ENCODE data around the gene SNTB2. TPM values are rescaled to one million over a fixed set of nuclear protein-coding genes. Genes with fewer than 3 reads are reported as not detected.

SNTB2 gene
- total and polyA plus RNA-seq, 2 of the 13 experiments (the other 11 are each of a cell fraction or from before 2014, with no cell fraction given) = 11.5 to 19.2 TPM

GRCh38 chr16:69326172-69326873, 139.4 kb downstream of the SNTB2 start (continued):
- TF ChIP-seq NFAT5 (CRISPR knock-in tag; IDR thresholded peaks at IDR 0.05) = no peak
- TF ChIP-seq POLR2A (IDR thresholded peaks at IDR 0.05; ENCODE audit: insufficient read depth in 1 of 2, low read depth in 2 of 2, low read length in 2 of 2) = peak; percentile 11 to 36; a peak in 3 of 4 replicates
- TF ChIP-seq, protein P1, sequence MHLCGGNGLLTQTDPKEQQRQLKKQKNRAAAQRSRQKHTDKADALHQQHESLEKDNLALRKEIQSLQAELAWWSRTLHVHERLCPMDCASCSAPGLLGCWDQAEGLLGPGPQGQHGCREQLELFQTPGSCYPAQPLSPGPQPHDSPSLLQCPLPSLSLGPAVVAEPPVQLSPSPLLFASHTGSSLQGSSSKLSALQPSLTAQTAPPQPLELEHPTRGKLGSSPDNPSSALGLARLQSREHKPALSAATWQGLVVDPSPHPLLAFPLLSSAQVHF (CRISPR knock-in tag; IDR thresholded peaks at IDR 0.05) = no peak
- 0 out of 2 replicates have a peak, but pooled peaks have one; percentile 17 for TF ChIP-seq ZFP36L1 (CRISPR knock-in tag; IDR thresholded peaks at IDR 0.05)
- no peak for TF ChIP-seq SNAPC2 (CRISPR knock-in tag; IDR thresholded peaks at IDR 0.05)
- TF ChIP-seq, protein P2, sequence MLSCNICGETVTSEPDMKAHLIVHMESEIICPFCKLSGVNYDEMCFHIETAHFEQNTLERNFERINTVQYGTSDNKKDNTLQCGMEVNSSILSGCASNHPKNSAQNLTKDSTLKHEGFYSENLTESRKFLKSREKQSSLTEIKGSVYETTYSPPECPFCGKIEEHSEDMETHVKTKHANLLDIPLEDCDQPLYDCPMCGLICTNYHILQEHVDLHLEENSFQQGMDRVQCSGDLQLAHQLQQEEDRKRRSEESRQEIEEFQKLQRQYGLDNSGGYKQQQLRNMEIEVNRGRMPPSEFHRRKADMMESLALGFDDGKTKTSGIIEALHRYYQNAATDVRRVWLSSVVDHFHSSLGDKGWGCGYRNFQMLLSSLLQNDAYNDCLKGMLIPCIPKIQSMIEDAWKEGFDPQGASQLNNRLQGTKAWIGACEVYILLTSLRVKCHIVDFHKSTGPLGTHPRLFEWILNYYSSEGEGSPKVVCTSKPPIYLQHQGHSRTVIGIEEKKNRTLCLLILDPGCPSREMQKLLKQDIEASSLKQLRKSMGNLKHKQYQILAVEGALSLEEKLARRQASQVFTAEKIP (CRISPR knock-in tag; IDR thresholded peaks at IDR 0.05; ENCODE audit: borderline replicate concordance) = no peak
- TF ChIP-seq SMAD3 (CRISPR knock-in tag; IDR thresholded peaks at IDR 0.05) = no peak; the same call in 1 of the 2 replicates
- no peak for TF ChIP-seq KDM5B (CRISPR knock-in tag; IDR thresholded peaks at IDR 0.05; ENCODE audit: borderline replicate concordance)
- TF ChIP-seq PHF21A (CRISPR knock-in tag; IDR thresholded peaks at IDR 0.05) = peak; percentile 69; the same call in 1 of the 2 replicates
- peak; percentile 73 for TF ChIP-seq RARA (CRISPR knock-in tag; IDR thresholded peaks at IDR 0.05)
- TF ChIP-seq ZNF557 (CRISPR knock-in tag; IDR thresholded peaks at IDR 0.05) = no peak
- TF ChIP-seq ZNF878 (CRISPR knock-in tag; IDR thresholded peaks at IDR 0.05) = no peak
- no peak for TF ChIP-seq ZNF704 (CRISPR knock-in tag; IDR thresholded peaks at IDR 0.05; ENCODE audit: borderline replicate concordance)
- TF ChIP-seq, protein P3, sequence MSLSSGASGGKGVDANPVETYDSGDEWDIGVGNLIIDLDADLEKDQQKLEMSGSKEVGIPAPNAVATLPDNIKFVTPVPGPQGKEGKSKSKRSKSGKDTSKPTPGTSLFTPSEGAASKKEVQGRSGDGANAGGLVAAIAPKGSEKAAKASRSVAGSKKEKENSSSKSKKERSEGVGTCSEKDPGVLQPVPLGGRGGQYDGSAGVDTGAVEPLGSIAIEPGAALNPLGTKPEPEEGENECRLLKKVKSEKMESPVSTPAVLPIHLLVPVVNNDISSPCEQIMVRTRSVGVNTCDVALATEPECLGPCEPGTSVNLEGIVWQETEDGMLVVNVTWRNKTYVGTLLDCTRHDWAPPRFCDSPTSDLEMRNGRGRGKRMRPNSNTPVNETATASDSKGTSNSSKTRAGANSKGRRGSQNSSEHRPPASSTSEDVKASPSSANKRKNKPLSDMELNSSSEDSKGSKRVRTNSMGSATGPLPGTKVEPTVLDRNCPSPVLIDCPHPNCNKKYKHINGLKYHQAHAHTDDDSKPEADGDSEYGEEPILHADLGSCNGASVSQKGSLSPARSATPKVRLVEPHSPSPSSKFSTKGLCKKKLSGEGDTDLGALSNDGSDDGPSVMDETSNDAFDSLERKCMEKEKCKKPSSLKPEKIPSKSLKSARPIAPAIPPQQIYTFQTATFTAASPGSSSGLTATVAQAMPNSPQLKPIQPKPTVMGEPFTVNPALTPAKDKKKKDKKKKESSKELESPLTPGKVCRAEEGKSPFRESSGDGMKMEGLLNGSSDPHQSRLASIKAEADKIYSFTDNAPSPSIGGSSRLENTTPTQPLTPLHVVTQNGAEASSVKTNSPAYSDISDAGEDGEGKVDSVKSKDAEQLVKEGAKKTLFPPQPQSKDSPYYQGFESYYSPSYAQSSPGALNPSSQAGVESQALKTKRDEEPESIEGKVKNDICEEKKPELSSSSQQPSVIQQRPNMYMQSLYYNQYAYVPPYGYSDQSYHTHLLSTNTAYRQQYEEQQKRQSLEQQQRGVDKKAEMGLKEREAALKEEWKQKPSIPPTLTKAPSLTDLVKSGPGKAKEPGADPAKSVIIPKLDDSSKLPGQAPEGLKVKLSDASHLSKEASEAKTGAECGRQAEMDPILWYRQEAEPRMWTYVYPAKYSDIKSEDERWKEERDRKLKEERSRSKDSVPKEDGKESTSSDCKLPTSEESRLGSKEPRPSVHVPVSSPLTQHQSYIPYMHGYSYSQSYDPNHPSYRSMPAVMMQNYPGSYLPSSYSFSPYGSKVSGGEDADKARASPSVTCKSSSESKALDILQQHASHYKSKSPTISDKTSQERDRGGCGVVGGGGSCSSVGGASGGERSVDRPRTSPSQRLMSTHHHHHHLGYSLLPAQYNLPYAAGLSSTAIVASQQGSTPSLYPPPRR (CRISPR knock-in tag; IDR thresholded peaks at IDR 0.05; ENCODE audit: borderline replicate concordance) = peak; percentile 59
- no peak for TF ChIP-seq ZNF138 (CRISPR knock-in tag; IDR thresholded peaks at IDR 0.05; ENCODE audit: low read depth)
